ENCODE data around the gene AKAP5.

GRCh38 chr14:64423987-64424386 lies 41.3 kb upstream of the AKAP5 start:
- no peak for TF ChIP-seq CTCF (conservative IDR thresholded peaks at IDR 0.05 in 1 of 2, IDR thresholded peaks at IDR 0.05 in 1 of 2; ENCODE audit: extremely low read depth in 1 of 2, insufficient read depth in 1 of 2, low read depth in 1 of 2, low read length in 2 of 2)
- TF ChIP-seq EZH2 (IDR thresholded peaks at IDR 0.05; ENCODE audit: borderline replicate concordance, low read length), result no peak
